Measurements from ENCODE around the gene DCDC1.

Gene DCDC1

GRCh38 chr11:30902929-30903328, 466.6 kb downstream of the DCDC1 start:
- DNase-seq, result no peak

GRCh38 chr11:30895046-30895445, 474.5 kb downstream of the DCDC1 start:
- no peak for DNase-seq

- no peak for DNase-seq
Observed at GRCh38 chr11:30893318-30893717, 476.2 kb downstream of the DCDC1 start.

GRCh38 chr11:30889143-30889794, 480.3 kb downstream of the DCDC1 start:
- no peak for DNase-seq

GRCh38 chr11:30879322-30880005, 490.1 kb downstream of the DCDC1 start:
- DNase-seq, result no peak

- DNase-seq, result no peak
Observed at GRCh38 chr11:30878400-30878799, 491.1 kb downstream of the DCDC1 start.

GRCh38 chr11:30876663-30877396, 492.7 kb downstream of the DCDC1 start:
- no peak for DNase-seq

- DNase-seq, result no peak
Observed at GRCh38 chr11:30876228-30876627, 493.3 kb downstream of the DCDC1 start.

GRCh38 chr11:30875806-30876205, 493.7 kb downstream of the DCDC1 start:
- DNase-seq, result no peak

GRCh38 chr11:30873924-30874610, 495.5 kb downstream of the DCDC1 start:
- DNase-seq, result no peak

- DNase-seq, result no peak
Observed at GRCh38 chr11:30868626-30869081, 500.9 kb downstream of the DCDC1 start.

- DNase-seq, result no peak
Observed at GRCh38 chr11:30863209-30863608, 506.3 kb downstream of the DCDC1 start.

- DNase-seq, result no peak
Observed at GRCh38 chr11:30861531-30861930, 508.0 kb downstream of the DCDC1 start.

- no peak for DNase-seq
Observed at GRCh38 chr11:30861064-30861463, 508.5 kb downstream of the DCDC1 start.

- DNase-seq, result no peak
Observed at GRCh38 chr11:30860146-30860545, 509.4 kb downstream of the DCDC1 start.

- no peak for DNase-seq
Observed at GRCh38 chr11:30859669-30860068, 509.9 kb downstream of the DCDC1 start.

- no peak for DNase-seq
Observed at GRCh38 chr11:30855383-30856006, 514.0 kb downstream of the DCDC1 start.

GRCh38 chr11:30853439-30853838, 516.1 kb downstream of the DCDC1 start:
- no peak for DNase-seq

GRCh38 chr11:30852645-30853044, 516.9 kb downstream of the DCDC1 start:
- no peak for DNase-seq

GRCh38 chr11:30852091-30852490, 517.4 kb downstream of the DCDC1 start:
- no peak for DNase-seq

GRCh38 chr11:30837252-30837651, 532.3 kb downstream of the DCDC1 start:
- DNase-seq, result no peak

- no peak for DNase-seq
Observed at GRCh38 chr11:30832831-30833230, 536.7 kb downstream of the DCDC1 start.

- no peak for DNase-seq
Observed at GRCh38 chr11:30830681-30831080, 538.9 kb downstream of the DCDC1 start.
